Trophoblast cell (in vitro differentiated cells and primary cell): Measurements from ENCODE around the gene AP2A2.

Experiments
- DNase-seq, 2 donors: peaks; one replicate each; pipeline ENCODE4 v3.0.0-alpha.2; 2016
- H2AFZ ChIP-seq: 2 replicates; pipeline ENCODE4 v1.6.1; 2013; ENCODE audit warnings: low read length, moderate library complexity, mild to moderate bottlenecking; ENCODE audit not compliant: insufficient read depth, poor library complexity
- H2AK5ac ChIP-seq: 2 replicates; pipeline ENCODE4 v1.6.1; 2013; ENCODE audit warnings: mild to moderate bottlenecking, low read length
- H2BK120ac ChIP-seq: 2 replicates; pipeline ENCODE4 v1.6.1; 2013; ENCODE audit warnings: low read length, mild to moderate bottlenecking, moderate library complexity; ENCODE audit not compliant: insufficient read depth, poor library complexity
- H2BK12ac ChIP-seq: 2 replicates; pipeline ENCODE4 v1.6.1; 2013; ENCODE audit warnings: mild to moderate bottlenecking, low read length, moderate library complexity
- H2BK5ac ChIP-seq: 2 replicates; pipeline ENCODE4 v1.6.1; 2013; ENCODE audit warnings: low read length, low read depth, moderate library complexity, mild to moderate bottlenecking; ENCODE audit not compliant: poor library complexity
- H3K14ac ChIP-seq: 2 replicates; pipeline ENCODE4 v1.6.1; 2013; ENCODE audit warnings: mild to moderate bottlenecking, low read length
- H3K18ac ChIP-seq: 2 replicates; pipeline ENCODE4 v1.6.1; 2013; ENCODE audit warnings: mild to moderate bottlenecking, low read length
- H3K23ac ChIP-seq: 2 replicates; pipeline ENCODE4 v1.6.1; 2013; ENCODE audit warnings: low read length
- H3K27ac ChIP-seq: 2 replicates; pipeline ENCODE4 v1.5.1; 2013; ENCODE audit warnings: low read depth, mild to moderate bottlenecking, inconsistent platforms, low read length, moderate library complexity
- H3K27me3 ChIP-seq: 2 replicates; pipeline ENCODE4 v1.6.1; 2013; ENCODE audit warnings: inconsistent platforms, mild to moderate bottlenecking, low read length, moderate library complexity; ENCODE audit not compliant: insufficient read depth
- H3K36me3 ChIP-seq, 2 experiments: 1 replicate in 1 of 2; 2 replicates in 1 of 2; pipeline ENCODE4 v1.6.1; 2013; ENCODE audit warnings: low read length in 2 of 2, mild to moderate bottlenecking in 2 of 2, moderate library complexity in 1 of 2; ENCODE audit not compliant: insufficient read depth in 2 of 2, control insufficient read depth in 1 of 2
- H3K4ac ChIP-seq: 2 replicates; pipeline ENCODE4 v1.6.1; 2013; ENCODE audit warnings: low read depth, mild to moderate bottlenecking, low read length, moderate library complexity
- H3K4me1 ChIP-seq, 2 experiments: 1 replicate in 1 of 2; 2 replicates in 1 of 2; pipeline ENCODE4 v1.6.1; 2013; ENCODE audit warnings: low read length in 2 of 2, mild to moderate bottlenecking in 2 of 2, moderate library complexity in 1 of 2; ENCODE audit not compliant: insufficient read depth in 2 of 2, control insufficient read depth in 1 of 2
- H3K4me2 ChIP-seq: 2 replicates; pipeline ENCODE4 v1.6.1; 2013; ENCODE audit warnings: inconsistent platforms, mild to moderate bottlenecking, low read length, moderate library complexity
- H3K4me3 ChIP-seq: 2 replicates; pipeline ENCODE4 v1.5.1; 2013; ENCODE audit warnings: mild to moderate bottlenecking, low read depth, low read length, inconsistent platforms
- H3K79me1 ChIP-seq: one replicate; pipeline ENCODE4 v1.6.1; 2013; ENCODE audit warnings: low read length
- H3K79me2 ChIP-seq: 2 replicates; pipeline ENCODE4 v1.6.1; 2013; ENCODE audit warnings: low read length, mild to moderate bottlenecking; ENCODE audit not compliant: control insufficient read depth, insufficient read depth, poor library complexity
- H3K9ac ChIP-seq: 2 replicates; pipeline ENCODE4 v1.6.1; 2013; ENCODE audit warnings: mild to moderate bottlenecking, low read length
- H3K9me3 ChIP-seq: 2 replicates; pipeline ENCODE4 v1.6.1; 2013; ENCODE audit warnings: low read depth, mild to moderate bottlenecking, control low read depth, inconsistent platforms, low read length; ENCODE audit not compliant: insufficient read depth
- H4K12ac ChIP-seq: 2 replicates; pipeline ENCODE4 v1.6.1; 2013; ENCODE audit warnings: low read depth, mild to moderate bottlenecking, low read length, moderate library complexity
- H4K8ac ChIP-seq: 2 replicates; pipeline ENCODE4 v1.6.1; 2013; ENCODE audit warnings: low read depth, mild to moderate bottlenecking, low read length, moderate library complexity
- H4K91ac ChIP-seq: one replicate; pipeline ENCODE4 v1.6.1; 2013; ENCODE audit warnings: low read depth, mild to moderate bottlenecking, low read length, moderate library complexity
- WGBS: extraction: QIAGEN DNeasy Blood & Tissue Kit; methylation state at CpG from one replicate; pipeline ENCODE4 v1.1.7; 2013; ENCODE audit warnings: missing lambda C conversion rate; ENCODE audit not compliant: insufficient read length, insufficient coverage; ENCODE audit errors: extremely low coverage; 5-methylcytosine and 5-hydroxymethylcytosine counted together

AP2A2 gene

DNA sequence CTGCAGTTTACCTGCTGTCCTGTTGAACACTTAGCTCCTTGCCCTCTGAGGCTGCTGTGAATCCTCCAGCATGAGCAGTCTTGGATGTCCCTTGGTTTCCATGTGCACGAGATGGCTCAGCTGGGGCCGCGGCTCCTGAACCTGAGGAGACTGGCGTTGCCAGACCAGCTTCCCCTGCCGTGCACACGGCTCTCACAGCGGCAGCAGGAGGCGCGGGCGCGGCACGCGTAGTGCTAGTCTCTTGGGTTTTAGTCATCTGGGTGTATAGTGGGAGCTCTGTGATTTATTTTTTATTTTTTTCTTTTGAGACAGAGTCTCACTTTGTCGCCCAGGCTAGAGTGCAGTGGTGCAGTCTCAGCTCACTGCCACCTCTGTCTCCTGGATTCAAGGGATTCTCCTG, 56.1 kb downstream of the AP2A2 start:
- WGBS: no CpG with 5 or more reads among the region's 14 CpGs
- H3K9ac ChIP-seq: no peak overlapping the region

DNA sequence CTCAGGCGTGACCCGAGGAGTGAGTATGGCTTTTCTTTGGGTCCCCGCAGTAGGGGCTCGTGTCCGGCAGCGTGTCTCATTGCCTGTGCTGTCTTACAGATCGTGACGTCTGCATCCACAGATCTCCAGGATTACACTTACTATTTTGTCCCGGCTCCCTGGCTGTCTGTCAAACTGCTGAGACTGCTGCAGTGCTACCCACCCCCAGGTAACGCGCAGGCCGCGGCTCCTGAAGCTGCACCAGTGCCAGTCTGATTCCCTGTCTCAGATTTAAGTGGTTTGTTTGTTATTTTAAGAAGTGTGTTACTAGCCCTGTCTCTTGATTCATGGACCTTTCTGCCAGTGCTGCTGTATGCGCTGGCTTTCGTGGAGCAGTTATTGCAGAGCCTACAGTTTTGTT, 58.9 kb downstream of the AP2A2 start:
- Histone ChIP-seq H2AK5ac (no peak overlapping the region), H3K18ac (no peak overlapping the region), H4K12ac (no peak overlapping the region), H3K27me3 (no peaks in the 10 kb centered on the region), H2BK120ac (no peak overlapping the region), H3K4me2 (no peak overlapping the region), H3K4ac (no peak overlapping the region), H3K14ac (no peak overlapping the region), H3K23ac (no peak overlapping the region), H3K9me3 (no peaks in the 10 kb centered on the region), H2AFZ (no peak overlapping the region), H3K4me1 (peaks cover 8 to 13% of the 10 kb centered on the region in 2 experiments), H3K79me2 (no peaks in the 10 kb centered on the region), H4K91ac (no peak overlapping the region), H3K79me1 (peaks cover 5% of the 10 kb centered on the region), H3K36me3 (peaks cover 60 to 67% of the 10 kb centered on the region in 2 experiments), H2BK5ac (no peak overlapping the region), H4K8ac (no peak overlapping the region), H3K27ac (no peak overlapping the region), H2BK12ac (no peak overlapping the region), H3K4me3 (no peak overlapping the region), H3K9ac (no peak overlapping the region)
- no peak for DNase-seq
- WGBS: no CpG with 5 or more reads among the region's 15 CpGs

More for the DNA sequence above, 56.1 kb downstream of the AP2A2 start:
- H3K9me3 ChIP-seq: no peaks in the 10 kb centered on the region
- H3K79me1 ChIP-seq: peaks cover 5% of the 10 kb centered on the region
- no peak overlapping the region for H2AK5ac ChIP-seq
- H3K4me1 ChIP-seq: peaks cover 8 to 9% of the 10 kb centered on the region in 2 experiments
- no peak overlapping the region for H2BK5ac ChIP-seq
- no peak overlapping the region for H3K27ac ChIP-seq
- H3K4me2 ChIP-seq: no peak overlapping the region
- H2AFZ ChIP-seq: no peak overlapping the region
- H3K18ac ChIP-seq: no peak overlapping the region
- peaks cover 62 to 65% of the 10 kb centered on the region in 2 experiments for H3K36me3 ChIP-seq
- H4K12ac ChIP-seq: no peak overlapping the region
- H3K4me3 ChIP-seq: no peak overlapping the region
- no peaks in the 10 kb centered on the region for H3K27me3 ChIP-seq
- H4K91ac ChIP-seq: no peak overlapping the region
- H3K79me2 ChIP-seq: no peaks in the 10 kb centered on the region
- H3K23ac ChIP-seq: no peak overlapping the region
- no peak for DNase-seq
- H2BK120ac ChIP-seq: no peak overlapping the region
- no peak overlapping the region for H3K4ac ChIP-seq
- H4K8ac ChIP-seq: no peak overlapping the region
- no peak overlapping the region for H2BK12ac ChIP-seq
- H3K14ac ChIP-seq: no peak overlapping the region

DNA sequence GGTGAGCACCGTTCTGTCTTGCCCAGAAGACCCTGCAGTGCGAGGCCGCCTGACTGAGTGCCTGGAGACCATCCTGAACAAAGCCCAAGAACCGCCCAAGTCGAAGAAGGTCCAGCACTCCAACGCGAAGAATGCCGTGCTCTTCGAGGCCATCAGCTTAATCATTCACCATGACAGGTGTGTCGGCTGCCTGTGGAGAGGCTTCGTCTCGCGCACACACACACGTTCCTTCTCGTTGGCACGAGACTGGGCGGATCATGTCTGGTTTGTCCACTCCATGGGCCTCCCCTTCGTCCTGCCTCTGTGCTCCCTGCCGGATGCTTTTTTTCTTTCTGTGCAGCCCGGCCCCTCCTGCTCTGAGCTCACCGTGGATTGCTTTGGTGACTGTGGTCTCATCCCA, 59.7 kb downstream of the AP2A2 start:
- H3K23ac ChIP-seq: no peak overlapping the region
- DNase-seq: no peak

DNA sequence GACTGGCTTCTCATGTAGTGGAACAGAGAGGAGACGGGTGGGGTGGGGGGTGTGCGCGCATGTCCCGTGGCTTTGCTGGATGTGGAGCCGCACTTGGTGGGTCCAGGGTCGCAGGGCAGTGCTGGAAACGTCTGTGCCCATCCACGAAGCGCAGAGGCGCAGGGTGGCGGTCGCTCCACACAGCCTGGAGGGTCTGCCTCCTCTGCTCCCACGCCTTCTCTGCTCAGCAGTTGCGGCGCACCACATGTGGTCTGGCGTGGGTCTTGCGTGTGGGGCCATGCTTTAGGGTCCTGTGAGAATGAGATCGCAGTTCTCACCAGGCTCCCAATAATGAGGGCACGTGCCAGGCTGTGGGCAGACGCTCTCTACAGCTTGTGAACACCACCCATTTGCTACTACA, 60.2 kb downstream of the AP2A2 start:
- Histone ChIP-seq H4K8ac (no peak overlapping the region), H3K9me3 (no peaks in the 10 kb centered on the region), H2BK12ac (no peak overlapping the region), H3K4me1 (peaks cover 8 to 13% of the 10 kb centered on the region in 2 experiments), H2BK120ac (peak overlapping the region; percentile 29), H3K18ac (peak overlapping the region; percentile 52), H3K27me3 (no peaks in the 10 kb centered on the region), H3K79me2 (no peaks in the 10 kb centered on the region), H4K12ac (peak overlapping the region; percentile 73), H2BK5ac (no peak overlapping the region), H3K14ac (peak overlapping the region; percentile 17), H3K36me3 (peaks cover 67 to 73% of the 10 kb centered on the region in 2 experiments), H3K9ac (no peak overlapping the region), H3K79me1 (peaks cover 5% of the 10 kb centered on the region), H2AFZ (peak overlapping the region; percentile 18), H3K23ac (no peak overlapping the region), H3K4ac (no peak overlapping the region), H4K91ac (peak overlapping the region; percentile 10), H3K4me3 (no peak overlapping the region), H3K4me2 (no peak overlapping the region), H2AK5ac (peak overlapping the region; percentile 85), H3K27ac (no peak overlapping the region)
- WGBS: no CpG with 5 or more reads among the region's 20 CpGs
- DNase-seq: no peak

More for the DNA sequence above, 59.7 kb downstream of the AP2A2 start:
- Histone ChIP-seq H3K4me2 (no peak overlapping the region), H4K91ac (no peak overlapping the region), H3K9ac (no peak overlapping the region), H3K27me3 (no peaks in the 10 kb centered on the region), H3K4me3 (no peak overlapping the region), H3K14ac (no peak overlapping the region), H2BK5ac (no peak overlapping the region), H3K79me2 (no peaks in the 10 kb centered on the region), H2BK12ac (no peak overlapping the region), H3K9me3 (no peaks in the 10 kb centered on the region), H3K79me1 (peaks cover 5% of the 10 kb centered on the region), H3K27ac (no peak overlapping the region), H3K36me3 (peaks cover 68 to 75% of the 10 kb centered on the region in 2 experiments), H2AK5ac (no peak overlapping the region), H4K8ac (no peak overlapping the region), H2BK120ac (no peak overlapping the region), H3K4me1 (peaks cover 8 to 13% of the 10 kb centered on the region in 2 experiments), H3K18ac (no peak overlapping the region), H2AFZ (no peak overlapping the region), H3K4ac (no peak overlapping the region), H4K12ac (no peak overlapping the region)
- WGBS: no CpG with 5 or more reads among the region's 21 CpGs
